ENCODE data around the gene HOXD10.

HOXD10 gene

DNA sequence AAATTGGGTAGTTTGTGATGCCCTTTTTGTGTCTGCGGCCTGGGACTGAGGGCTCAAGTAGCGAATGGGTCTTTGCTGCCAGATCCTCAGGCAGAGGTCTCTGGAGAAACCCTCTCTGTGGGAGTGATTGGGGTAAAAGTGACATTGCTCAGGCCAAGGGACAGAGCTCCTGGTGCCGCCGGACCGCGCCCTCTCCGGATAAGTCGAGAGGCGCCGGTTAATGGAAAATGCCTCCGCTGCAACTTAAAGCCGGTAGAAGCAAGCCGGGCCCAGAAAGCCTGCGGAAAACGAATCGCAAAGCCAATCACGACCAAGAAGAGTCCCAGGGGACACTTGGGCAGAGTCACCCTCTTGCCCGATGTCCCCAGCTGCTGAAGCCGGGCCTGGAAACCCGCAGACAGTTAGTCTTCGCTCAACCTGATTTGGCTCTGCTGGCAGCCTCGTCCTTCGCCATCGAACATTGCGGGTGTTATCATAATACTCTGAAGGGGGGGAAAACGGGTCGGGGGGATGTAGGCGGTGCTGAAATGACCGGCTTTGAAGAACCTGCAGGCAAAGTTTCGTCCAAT is 17.3 kb upstream of the HOXD10 start:
- Histone ChIP-seq H3K18ac (ENCODE audit: low read depth in 1 of 2, low read length in 2 of 2) (no peak overlapping the region), H2BK12ac (ENCODE audit: low read length in 2 of 2) (no peak overlapping the region), H2AK5ac (ENCODE audit: low read length, severe bottlenecking) (no peak overlapping the region), H3K36me3 (ENCODE audit: control insufficient read depth in 1 of 2, insufficient read depth in 2 of 2, low read depth in 1 of 2, low read length in 2 of 2) (no peaks in the 10 kb centered on the region), H3K27me3 (ENCODE audit: control insufficient read depth in 1 of 2, insufficient read depth in 1 of 2, low read length in 2 of 2) (peaks cover 97 to 100% of the 10 kb centered on the region in 2 experiments), H3K4me2 (ENCODE audit: low read length, poor library complexity, severe bottlenecking) (no peak overlapping the region), H3K23ac (ENCODE audit: low read length in 2 of 2) (no peak overlapping the region), H2BK120ac (ENCODE audit: low read depth, low read length) (no peak overlapping the region), H3K4me1 (ENCODE audit: control insufficient read depth, insufficient read depth, low read depth, low read length) (peaks cover 6% of the 10 kb centered on the region), H3K27ac (ENCODE audit: low read length, poor library complexity, severe bottlenecking) (no peak overlapping the region), H4K8ac (ENCODE audit: low read length) (no peak overlapping the region), H2AFZ (ENCODE audit: low read depth, low read length) (no peak overlapping the region), H2BK5ac (ENCODE audit: low read depth, low read length, poor library complexity, severe bottlenecking) (no peak overlapping the region), H3K4me3 (ENCODE audit: insufficient read depth in 1 of 2, low read depth in 1 of 2, low read length in 2 of 2) (no peak overlapping the region), H3K4ac (ENCODE audit: low read depth in 1 of 2, low read length in 2 of 2) (no peak overlapping the region), H3K79me1 (replicated peaks; ENCODE audit: low read length, poor library complexity, severe bottlenecking) (no peaks in the 10 kb centered on the region), H4K91ac (ENCODE audit: low read length) (no peak overlapping the region), H3K9ac (ENCODE audit: low read length) (no peak overlapping the region), H2BK15ac (ENCODE audit: low read depth, poor library complexity, severe bottlenecking) (no peak overlapping the region), H3K14ac (ENCODE audit: low read length in 2 of 2) (no peak overlapping the region), H3K9me3 (ENCODE audit: control insufficient read depth, low read length) (peaks cover 3% of the 10 kb centered on the region)
- no peak for DNase-seq
- 3% methylated on average over 29 of the region's 30 CpGs for WGBS

DNA sequence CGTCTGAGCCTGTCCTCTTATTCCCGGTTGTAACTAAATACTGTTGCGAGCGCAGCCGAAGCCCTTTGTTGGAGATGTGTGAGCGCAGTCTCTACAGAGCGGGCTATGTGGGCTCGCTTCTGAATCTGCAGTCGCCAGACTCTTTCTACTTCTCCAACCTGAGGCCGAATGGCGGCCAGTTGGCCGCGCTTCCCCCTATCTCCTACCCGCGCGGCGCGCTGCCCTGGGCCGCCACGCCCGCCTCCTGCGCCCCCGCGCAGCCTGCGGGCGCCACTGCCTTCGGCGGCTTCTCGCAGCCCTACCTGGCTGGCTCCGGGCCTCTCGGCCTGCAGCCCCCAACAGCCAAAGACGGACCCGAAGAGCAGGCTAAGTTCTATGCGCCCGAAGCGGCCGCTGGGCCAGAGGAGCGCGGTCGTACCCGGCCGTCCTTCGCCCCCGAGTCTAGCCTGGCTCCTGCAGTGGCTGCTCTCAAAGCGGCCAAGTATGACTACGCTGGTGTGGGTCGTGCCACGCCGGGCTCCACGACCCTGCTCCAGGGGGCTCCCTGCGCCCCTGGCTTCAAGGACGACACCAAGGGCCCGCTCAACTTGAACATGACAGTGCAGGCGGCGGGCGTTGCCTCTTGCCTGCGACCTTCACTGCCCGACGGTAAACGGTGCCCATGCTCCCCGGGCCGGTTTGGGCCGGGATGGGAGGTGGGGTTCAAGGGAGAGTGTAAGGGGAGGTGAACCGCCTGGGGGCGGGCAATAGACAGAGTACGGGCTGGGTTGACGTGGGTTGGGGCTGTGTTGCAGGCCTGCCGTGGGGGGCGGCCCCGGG is 16.6 kb upstream of the HOXD10 start, which contains the start of gene HOXD12:
HOXD12 (plus strand) TSS at position 68 of the 819 bp plus-strand sequence; CDS start at position 75, 7 bp downstream.
- Histone ChIP-seq H3K79me1 (replicated peaks; ENCODE audit: low read length, poor library complexity, severe bottlenecking) (no peaks in the 10 kb centered on the region), H2BK5ac (ENCODE audit: low read depth, low read length, poor library complexity, severe bottlenecking) (no peak within 1 kb of the TSS)

DNA sequence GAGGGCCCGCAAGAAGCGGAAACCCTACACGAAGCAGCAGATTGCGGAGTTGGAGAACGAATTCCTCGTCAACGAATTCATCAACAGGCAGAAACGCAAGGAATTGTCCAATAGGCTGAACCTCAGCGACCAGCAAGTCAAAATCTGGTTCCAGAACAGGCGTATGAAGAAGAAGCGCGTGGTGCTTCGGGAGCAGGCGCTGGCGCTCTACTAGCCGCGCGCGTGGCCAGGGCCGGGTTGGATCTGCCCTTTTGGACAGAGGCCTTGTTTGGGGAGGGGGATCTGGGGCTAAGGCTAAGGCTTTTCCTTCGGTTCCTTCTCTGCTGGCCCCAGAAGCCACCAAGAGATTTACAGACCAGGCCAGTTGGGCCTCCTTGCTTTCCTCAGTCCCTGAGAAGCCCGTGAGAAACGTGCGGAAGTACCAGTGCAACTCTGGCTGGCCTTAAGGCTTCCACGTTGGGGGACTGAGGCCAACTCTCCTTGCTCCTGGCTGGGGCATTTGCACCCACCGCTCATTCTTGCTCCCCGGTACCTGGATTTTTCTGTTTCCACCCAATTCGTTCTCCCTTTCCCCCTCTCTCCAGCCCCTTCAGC is 15.9 kb upstream of the HOXD10 start:
- H3K79me1 ChIP-seq (replicated peaks; ENCODE audit: low read length, poor library complexity, severe bottlenecking): no peaks in the 10 kb centered on the region
- no peak overlapping the region for H4K8ac ChIP-seq (ENCODE audit: low read length)
- no peak overlapping the region for H2AK5ac ChIP-seq (ENCODE audit: low read length, severe bottlenecking)
- no peak overlapping the region for H3K27ac ChIP-seq (ENCODE audit: low read length, poor library complexity, severe bottlenecking)
- H3K27me3 ChIP-seq (ENCODE audit: control insufficient read depth in 1 of 2, insufficient read depth in 1 of 2, low read length in 2 of 2): peaks cover 97 to 100% of the 10 kb centered on the region in 2 experiments
- no peak overlapping the region for H3K4ac ChIP-seq (ENCODE audit: low read depth in 1 of 2, low read length in 2 of 2)
- H3K4me3 ChIP-seq (ENCODE audit: insufficient read depth in 1 of 2, low read depth in 1 of 2, low read length in 2 of 2): no peak overlapping the region
- peaks cover 14% of the 10 kb centered on the region for H3K4me1 ChIP-seq (ENCODE audit: control insufficient read depth, insufficient read depth, low read depth, low read length)
- no peak overlapping the region for H3K9ac ChIP-seq (ENCODE audit: low read length)
- no peak overlapping the region for H2AFZ ChIP-seq (ENCODE audit: low read depth, low read length)
- H3K9me3 ChIP-seq (ENCODE audit: control insufficient read depth, low read length): no peaks in the 10 kb centered on the region
- H3K18ac ChIP-seq (ENCODE audit: low read depth in 1 of 2, low read length in 2 of 2): no peak overlapping the region
- DNase-seq: no peak
- H2BK5ac ChIP-seq (ENCODE audit: low read depth, low read length, poor library complexity, severe bottlenecking): no peak overlapping the region
- H3K14ac ChIP-seq (ENCODE audit: low read length in 2 of 2): no peak overlapping the region
- no peak overlapping the region for H3K23ac ChIP-seq (ENCODE audit: low read length in 2 of 2)
- H2BK120ac ChIP-seq (ENCODE audit: low read depth, low read length): no peak overlapping the region
- no peak overlapping the region for H4K91ac ChIP-seq (ENCODE audit: low read length)
- no peak overlapping the region for H2BK12ac ChIP-seq (ENCODE audit: low read length in 2 of 2)
- H3K36me3 ChIP-seq (ENCODE audit: control insufficient read depth in 1 of 2, insufficient read depth in 2 of 2, low read depth in 1 of 2, low read length in 2 of 2): no peaks in the 10 kb centered on the region
- WGBS: 6% methylated on average over 26 of the region's 28 CpGs
- no peak overlapping the region for H3K4me2 ChIP-seq (ENCODE audit: low read length, poor library complexity, severe bottlenecking)
- no peak overlapping the region for H2BK15ac ChIP-seq (ENCODE audit: low read depth, poor library complexity, severe bottlenecking)

More for the DNA sequence above, 16.6 kb upstream of the HOXD10 start, which contains the start of gene HOXD12:
- Histone ChIP-seq H4K8ac (ENCODE audit: low read length) (no peak within 1 kb of the TSS), H3K36me3 (ENCODE audit: control insufficient read depth in 1 of 2, insufficient read depth in 2 of 2, low read depth in 1 of 2, low read length in 2 of 2) (no peaks in the 10 kb centered on the region), H3K27me3 (ENCODE audit: control insufficient read depth in 1 of 2, insufficient read depth in 1 of 2, low read length in 2 of 2) (peaks cover 97 to 100% of the 10 kb centered on the region in 2 experiments), H3K9ac (ENCODE audit: low read length) (no peak within 1 kb of the TSS), H3K23ac (ENCODE audit: low read length in 2 of 2) (no peak within 1 kb of the TSS), H2BK12ac (ENCODE audit: low read length in 2 of 2) (no peak within 1 kb of the TSS), H3K18ac (ENCODE audit: low read depth in 1 of 2, low read length in 2 of 2) (no peak within 1 kb of the TSS), H3K14ac (ENCODE audit: low read length in 2 of 2) (no peak within 1 kb of the TSS), H3K4me3 (ENCODE audit: insufficient read depth in 1 of 2, low read depth in 1 of 2, low read length in 2 of 2) (no peak within 1 kb of the TSS), H2AK5ac (ENCODE audit: low read length, severe bottlenecking) (no peak within 1 kb of the TSS), H2AFZ (ENCODE audit: low read depth, low read length) (no peak within 1 kb of the TSS), H2BK120ac (ENCODE audit: low read depth, low read length) (no peak within 1 kb of the TSS), H3K4me1 (ENCODE audit: control insufficient read depth, insufficient read depth, low read depth, low read length) (peaks cover 13% of the 10 kb centered on the region), H3K9me3 (ENCODE audit: control insufficient read depth, low read length) (peaks cover 3% of the 10 kb centered on the region), H3K27ac (ENCODE audit: low read length, poor library complexity, severe bottlenecking) (no peak within 1 kb of the TSS), H3K4ac (ENCODE audit: low read depth in 1 of 2, low read length in 2 of 2) (no peak within 1 kb of the TSS), H3K4me2 (ENCODE audit: low read length, poor library complexity, severe bottlenecking) (no peak within 1 kb of the TSS), H2BK15ac (ENCODE audit: low read depth, poor library complexity, severe bottlenecking) (no peak within 1 kb of the TSS), H4K91ac (ENCODE audit: low read length) (no peak within 1 kb of the TSS)
- DNase-seq: no peak
- WGBS: 4% methylated on average over 70 of the region's 70 CpGs

DNA sequence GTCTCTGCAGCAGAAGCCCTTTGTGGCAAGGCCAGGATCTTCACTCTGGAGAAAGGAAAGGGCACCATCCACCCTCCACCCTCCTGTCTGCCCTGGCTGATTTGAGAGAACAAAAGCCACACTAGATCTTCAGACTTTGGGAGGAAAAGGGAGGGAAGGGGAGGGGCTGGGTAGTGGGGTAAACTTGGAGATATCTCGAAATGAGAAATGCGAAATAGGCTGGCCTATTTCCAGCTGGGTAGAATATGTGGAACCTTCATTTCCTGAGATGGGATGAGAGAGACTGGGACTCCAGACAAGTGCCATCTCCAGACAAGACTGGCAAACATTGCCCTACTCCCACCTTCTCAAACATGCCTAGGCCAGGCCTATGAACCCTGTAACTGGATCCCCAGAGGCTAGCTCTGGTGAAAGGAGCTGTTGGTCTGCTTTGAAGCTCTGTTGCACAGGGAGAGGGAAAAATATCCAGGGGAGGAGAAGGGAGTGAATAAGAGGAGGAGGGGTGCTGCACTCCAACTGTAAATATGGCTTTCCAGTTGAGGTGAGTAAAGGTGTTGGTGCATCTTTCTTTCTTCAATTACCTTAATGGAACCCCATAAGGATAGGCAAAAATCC is 15.3 kb upstream of the HOXD10 start:
- Histone ChIP-seq H3K4me3 (ENCODE audit: insufficient read depth in 1 of 2, low read depth in 1 of 2, low read length in 2 of 2) (no peak overlapping the region), H3K4me2 (ENCODE audit: low read length, poor library complexity, severe bottlenecking) (no peak overlapping the region), H4K8ac (ENCODE audit: low read length) (no peak overlapping the region), H3K27ac (ENCODE audit: low read length, poor library complexity, severe bottlenecking) (no peak overlapping the region), H2BK15ac (ENCODE audit: low read depth, poor library complexity, severe bottlenecking) (no peak overlapping the region), H4K91ac (ENCODE audit: low read length) (no peak overlapping the region), H3K36me3 (ENCODE audit: control insufficient read depth in 1 of 2, insufficient read depth in 2 of 2, low read depth in 1 of 2, low read length in 2 of 2) (no peaks in the 10 kb centered on the region), H2BK5ac (ENCODE audit: low read depth, low read length, poor library complexity, severe bottlenecking) (no peak overlapping the region), H3K14ac (ENCODE audit: low read length in 2 of 2) (no peak overlapping the region), H3K18ac (ENCODE audit: low read depth in 1 of 2, low read length in 2 of 2) (no peak overlapping the region), H3K79me1 (replicated peaks; ENCODE audit: low read length, poor library complexity, severe bottlenecking) (no peaks in the 10 kb centered on the region), H3K4ac (ENCODE audit: low read depth in 1 of 2, low read length in 2 of 2) (no peak overlapping the region), H2BK12ac (ENCODE audit: low read length in 2 of 2) (no peak overlapping the region), H3K4me1 (ENCODE audit: control insufficient read depth, insufficient read depth, low read depth, low read length) (peaks cover 14% of the 10 kb centered on the region), H3K9ac (ENCODE audit: low read length) (no peak overlapping the region), H2BK120ac (ENCODE audit: low read depth, low read length) (no peak overlapping the region), H2AFZ (ENCODE audit: low read depth, low read length) (no peak overlapping the region), H3K23ac (ENCODE audit: low read length in 2 of 2) (no peak overlapping the region), H3K27me3 (ENCODE audit: control insufficient read depth in 1 of 2, insufficient read depth in 1 of 2, low read length in 2 of 2) (peaks cover 99 to 100% of the 10 kb centered on the region in 2 experiments), H3K9me3 (ENCODE audit: control insufficient read depth, low read length) (no peaks in the 10 kb centered on the region), H2AK5ac (ENCODE audit: low read length, severe bottlenecking) (no peak overlapping the region)
- no peak for DNase-seq
- WGBS: 0% methylated on average over 2 of the region's 2 CpGs

All from mesenchymal stem cell (in vitro differentiated cells and primary cell).